HG02610 (cell line): Measurements from ENCODE around the gene SPDYE5.
A peak's percentile ranks its signal among the peaks of the same experiment; 100 is the strongest.
"Not testable (repeated sequence)": the region's sequence is repeated elsewhere in the genome, so short reads cannot be mapped to it uniquely, and the experiment has no call there.

ENCODE experiments used
- ATAC-seq: cut with Tn5 transposase; IDR thresholded peaks from one replicate; pipeline ENCODE4 v1.9.1; 2021; ENCODE audit warnings: mild to moderate bottlenecking, moderate library complexity; ENCODE audit not compliant: unreplicated experiment

Gene SPDYE5

GRCh38 chr7:75492020-75492419, at the start of gene SPDYE5:
Gene SPDYE5, plus strand, starts transcription at chr7:75492320. Its CDS starts 1,728 bp downstream, at chr7:75494048.
- ATAC-seq, result not testable (repeated sequence)

DNA sequence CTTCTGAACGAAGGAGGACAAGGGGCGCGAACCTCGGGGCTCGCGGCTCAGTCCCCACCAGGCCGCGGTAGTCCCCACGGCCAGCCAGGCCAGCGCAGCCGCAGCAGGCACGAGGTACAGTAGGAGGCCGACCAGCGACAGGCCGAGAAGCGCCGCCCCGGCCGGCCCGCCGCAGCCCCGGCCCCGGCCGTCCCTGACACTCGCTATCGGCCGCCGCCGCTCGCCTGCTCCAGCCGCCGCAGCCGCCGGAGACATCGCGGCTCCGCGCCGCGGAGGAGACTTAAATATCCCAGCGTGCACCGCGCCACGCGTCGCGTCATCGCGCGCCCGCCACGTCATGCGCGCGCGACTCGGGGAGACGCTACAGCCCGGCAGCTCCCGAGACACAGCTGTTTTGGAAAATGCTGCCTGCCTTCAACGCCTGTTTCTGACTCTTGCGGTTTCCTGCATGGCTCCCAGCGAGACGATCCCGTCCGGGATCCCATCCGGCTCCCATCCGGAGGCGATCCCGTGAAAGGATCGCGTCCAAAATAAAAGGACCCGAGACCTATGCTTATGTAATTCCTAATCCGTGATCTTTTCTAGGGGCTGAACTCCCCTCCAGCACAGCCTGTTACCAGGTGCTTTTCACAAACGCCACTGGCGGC, 49.5 kb upstream of the SPDYE5 start:
- peak; percentile 89 for ATAC-seq

- not testable (repeated sequence) for ATAC-seq
Observed at GRCh38 chr7:75449946-75450345, 42.2 kb upstream of the SPDYE5 start.

GRCh38 chr7:75452494-75452955, 39.6 kb upstream of the SPDYE5 start:
- peak; percentile 87 for ATAC-seq

- not testable (repeated sequence) for ATAC-seq
Observed at GRCh38 chr7:75456403-75456802, 35.7 kb upstream of the SPDYE5 start.

- ATAC-seq, result not testable (repeated sequence)
Observed at GRCh38 chr7:75458034-75458433, 34.1 kb upstream of the SPDYE5 start.

GRCh38 chr7:75460541-75460940, 31.6 kb upstream of the SPDYE5 start:
- not testable (repeated sequence) for ATAC-seq

DNA sequence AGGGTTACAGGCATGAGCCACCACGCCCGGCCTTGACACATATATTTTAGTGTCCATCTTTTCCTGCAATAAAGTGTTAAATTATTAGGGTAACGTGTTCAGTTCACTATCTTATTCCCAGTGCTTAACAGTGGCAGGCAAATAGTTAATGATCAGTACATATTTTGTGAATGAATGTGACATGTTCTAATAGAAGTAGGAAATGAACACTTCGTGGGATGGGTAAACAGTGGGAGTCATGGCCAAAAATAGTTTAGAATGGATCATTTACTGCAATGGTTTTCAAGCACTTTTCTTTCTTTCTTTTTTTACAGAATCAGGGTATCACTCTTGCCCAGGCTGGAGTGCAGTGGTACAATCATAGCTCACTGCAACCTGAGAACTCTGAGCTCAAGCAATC, 22.0 kb upstream of the SPDYE5 start:
- ATAC-seq, result not testable (repeated sequence)

DNA sequence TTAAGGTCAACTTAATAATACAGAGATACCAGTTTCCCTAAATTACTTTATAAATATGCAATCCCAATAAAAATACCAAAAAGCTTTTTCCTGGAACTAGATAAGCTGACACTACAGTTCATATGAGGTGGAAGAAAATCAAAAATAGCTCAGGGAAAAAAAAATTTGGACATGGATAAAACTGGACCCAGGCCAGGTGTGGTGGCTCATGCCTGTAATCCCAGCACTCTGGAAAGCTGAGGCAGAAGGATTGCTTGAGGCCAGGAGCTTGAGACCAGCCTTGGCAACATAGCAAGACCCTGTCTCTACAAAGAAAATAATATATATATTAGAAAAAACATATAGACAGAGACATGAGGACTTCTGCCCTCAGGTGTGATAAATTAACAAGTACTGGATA, 14.7 kb upstream of the SPDYE5 start:
- ATAC-seq, result not testable (repeated sequence)

DNA sequence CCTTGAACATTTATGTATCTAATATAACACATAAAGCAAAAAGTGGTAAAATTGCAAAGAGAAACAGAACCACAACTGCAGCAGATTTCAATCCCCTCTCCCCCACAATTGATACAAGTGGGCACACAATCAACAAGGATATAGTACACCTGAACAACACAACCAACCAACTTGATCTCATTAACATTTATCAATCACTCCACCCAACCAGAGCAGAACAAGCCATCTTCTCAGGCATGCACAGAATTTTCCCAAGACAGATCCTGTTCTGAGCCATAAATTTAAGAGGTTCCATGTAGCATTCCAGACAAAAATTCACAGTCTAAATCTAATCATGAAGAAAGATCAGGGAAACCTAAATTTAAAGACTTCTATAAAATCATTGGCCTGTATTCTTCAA, 11.8 kb upstream of the SPDYE5 start:
- ATAC-seq, result not testable (repeated sequence)

DNA sequence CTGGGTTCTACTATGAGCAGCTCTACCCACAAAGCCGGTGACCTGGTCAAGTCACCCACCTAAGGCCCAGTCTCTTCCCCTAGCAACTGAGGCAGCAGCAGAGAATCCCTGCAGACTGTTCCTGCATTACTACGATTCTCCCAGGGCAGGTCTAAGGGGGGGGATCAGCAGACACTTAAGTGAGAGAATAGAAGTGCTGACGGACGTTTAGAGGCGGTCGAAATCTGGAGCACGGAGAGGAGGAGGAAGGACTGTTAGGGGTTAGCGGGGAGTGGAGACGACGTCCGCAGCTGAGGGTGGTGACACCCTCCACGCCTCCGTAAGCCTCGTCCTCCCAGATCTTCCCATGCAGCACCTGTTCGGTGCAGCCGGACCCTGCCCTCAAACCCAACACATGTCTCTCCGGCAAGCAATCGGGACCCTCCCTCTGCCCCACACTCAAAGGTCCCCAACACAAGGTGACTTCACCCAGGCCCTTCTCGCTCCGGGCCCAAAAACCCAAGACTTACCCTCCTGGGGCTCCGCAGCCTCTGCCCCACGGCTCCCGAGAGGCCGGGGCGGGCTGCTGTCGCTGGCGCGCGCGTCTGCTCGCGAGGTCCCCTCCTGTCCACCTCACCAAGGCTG, 6.7 kb upstream of the SPDYE5 start:
- ATAC-seq, result peak; percentile 6

DNA sequence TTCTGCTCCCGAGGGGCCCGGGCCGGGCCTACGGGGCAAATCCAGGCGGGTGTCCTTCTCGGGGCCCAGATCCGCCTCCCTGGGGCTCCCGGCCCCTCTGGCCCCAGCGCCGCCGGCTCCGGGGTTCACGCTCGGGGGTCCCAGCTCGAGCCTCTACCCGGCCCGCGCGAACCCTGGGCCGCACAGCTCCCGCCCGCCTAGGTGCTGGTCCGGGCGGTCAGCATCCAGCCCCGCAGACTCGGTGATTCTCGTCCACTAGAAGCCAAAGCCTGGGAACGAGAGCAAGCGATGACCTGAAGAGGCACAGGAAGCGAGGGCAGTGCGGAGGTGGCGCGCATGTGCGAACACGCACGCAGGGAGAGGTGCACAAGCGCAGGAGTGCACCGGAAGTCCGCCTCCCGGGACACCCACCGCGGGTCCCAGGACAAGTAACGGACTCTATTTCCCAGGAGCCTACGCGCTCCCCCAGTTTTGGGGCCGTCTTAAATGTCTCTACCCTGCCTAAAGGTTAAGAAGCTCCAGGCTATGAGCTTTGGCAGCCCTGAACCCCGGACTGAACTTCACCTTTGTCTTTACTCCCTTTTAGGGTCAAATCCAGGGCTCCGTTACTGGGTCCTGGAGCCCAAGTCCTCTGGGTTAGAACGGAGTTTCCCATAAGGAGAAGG, 6.0 kb upstream of the SPDYE5 start, which contains the start of gene POM121C:
TSS of gene POM121C (minus strand) at position 321 of the 665 bp plus-strand sequence. CDS start 44,803 bp downstream, outside the sequence.
- ATAC-seq, result peak; percentile 99

- not testable (repeated sequence) for ATAC-seq
Observed at GRCh38 chr7:75509033-75509432, 16.9 kb downstream of the SPDYE5 start.

- not testable (repeated sequence) for ATAC-seq
Observed at GRCh38 chr7:75518842-75519241, 26.7 kb downstream of the SPDYE5 start.

DNA sequence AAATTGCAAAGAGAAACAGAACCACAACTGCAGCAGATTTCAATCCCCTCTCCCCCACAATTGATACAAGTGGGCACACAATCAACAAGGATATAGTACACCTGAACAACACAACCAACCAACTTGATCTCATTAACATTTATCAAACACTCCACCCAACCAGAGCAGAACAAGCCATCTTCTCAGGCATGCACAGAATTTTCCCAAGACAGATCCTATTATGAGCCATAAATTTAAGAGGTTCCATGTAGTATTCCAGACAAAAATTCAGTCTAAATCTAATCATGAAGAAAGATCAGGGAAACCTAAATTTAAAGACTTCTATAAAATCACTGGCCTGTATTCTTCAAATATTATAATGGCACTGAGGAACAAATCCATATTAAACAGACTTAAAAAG, 29.6 kb downstream of the SPDYE5 start:
- ATAC-seq, result not testable (repeated sequence)

GRCh38 chr7:75527224-75527722, 35.2 kb downstream of the SPDYE5 start:
- not testable (repeated sequence) for ATAC-seq

GRCh38 chr7:75531359-75531821, 39.3 kb downstream of the SPDYE5 start:
- no peak for ATAC-seq

- ATAC-seq, result no peak
Observed at GRCh38 chr7:75532639-75533038, 40.5 kb downstream of the SPDYE5 start.

DNA sequence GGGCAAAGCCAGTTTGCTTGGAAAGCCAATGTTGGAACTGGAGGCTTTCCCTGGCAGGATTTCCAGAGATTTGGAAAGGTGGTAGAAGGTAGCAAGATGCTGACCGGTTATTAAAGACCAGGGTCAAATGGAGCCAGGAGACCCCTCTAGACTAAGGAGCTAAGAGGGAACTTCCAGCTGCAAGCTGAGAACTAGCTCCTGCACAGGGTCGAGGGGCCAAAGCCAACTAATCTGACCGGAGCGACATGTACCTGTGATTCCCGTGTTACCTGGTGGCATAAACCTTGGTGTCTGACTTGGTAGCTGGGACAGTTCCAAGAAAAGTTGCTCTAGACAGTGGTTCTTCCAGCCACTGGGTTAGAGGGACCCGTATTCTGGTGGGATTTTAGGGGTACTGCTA, 41.8 kb downstream of the SPDYE5 start:
- ATAC-seq, result no peak

DNA sequence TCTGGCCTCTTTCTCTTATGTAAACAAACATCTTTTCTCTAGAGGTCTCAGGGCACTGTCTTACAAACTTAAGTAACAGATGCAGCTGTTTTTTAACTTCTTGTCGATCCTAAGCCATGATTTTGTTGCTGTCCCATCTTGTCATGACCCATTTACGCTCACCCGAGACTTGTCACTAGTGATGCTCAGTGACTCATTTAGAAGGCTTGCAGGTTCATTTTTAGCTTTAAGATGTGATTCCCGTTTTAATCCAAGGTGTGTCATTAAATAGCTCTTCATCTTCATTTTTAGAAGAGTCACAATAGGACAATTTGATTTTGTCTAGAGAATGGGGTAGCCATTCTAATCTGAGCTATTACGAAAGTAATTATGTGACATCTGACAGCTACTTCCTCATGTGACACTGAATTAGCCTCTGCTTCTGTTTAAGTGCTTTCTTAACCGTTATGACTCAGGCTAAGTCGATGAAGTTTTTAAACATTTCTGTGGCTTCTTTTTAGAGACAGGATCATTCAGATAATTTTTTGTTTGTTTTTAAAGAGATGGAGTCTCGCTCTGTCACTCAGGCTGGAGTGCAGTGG, 42.7 kb downstream of the SPDYE5 start:
- peak; percentile 91 for ATAC-seq

GRCh38 chr7:75536491-75536890, 44.4 kb downstream of the SPDYE5 start:
- ATAC-seq, result no peak
